Caco-2 (cell line): ENCODE results near the gene CALHM3. TPM values are rescaled to one million over a fixed set of nuclear protein-coding genes. Genes with fewer than 3 reads are reported as not detected.

Source experiments
- BruUV-seq: library from RNA; stranded (reverse); fragments of 400-500 nt; replicated peaks from 2 replicates; lab custom pipeline; 2021; lab: Mats Ljungman, UMichigan
- CTCF ChIA-PET: fragments of 300-600 bp; sonication (Branson Sonifier 250); formaldehyde crosslinking; loops from one replicate; lab custom pipeline; 2022; ENCODE audit warnings: antibody characterized with exemption; lab: Charles Lee
- POLR2A ChIA-PET: fragments of 300-600 bp; sonication (Branson Sonifier 250); formaldehyde crosslinking; loops from one replicate; lab custom pipeline; 2022; ENCODE audit warnings: antibody characterized with exemption; lab: Charles Lee
- DNase-seq, 2 experiments: peaks; one replicate each; pipeline versions ENCODE4 v3.0.0 to v3.0.0-alpha.2; 2020 to 2022
- H3K27me3 ChIP-seq: replicated peaks from 2 replicates; pipeline ENCODE4 v1.6.0; 2011; ENCODE audit warnings: low read length; ENCODE audit not compliant: control insufficient read depth, insufficient read depth
- H3K36me3 ChIP-seq: 2 replicates; pipeline ENCODE4 v1.5.1; 2011; ENCODE audit warnings: low read length; ENCODE audit not compliant: control insufficient read depth, insufficient read depth
- H3K4me1 ChIP-seq: fragments of 250-450 bp; sonication (Bioruptor Pico); 2 replicates; pipeline ENCODE4 v1.5.1; 2020; ENCODE audit warnings: mild to moderate bottlenecking
- H3K4me3 ChIP-seq: 2 replicates; pipeline ENCODE4 v1.5.1; 2011; ENCODE audit warnings: low read depth, mild to moderate bottlenecking, control low read depth, low read length
- H3K9me3 ChIP-seq: fragments of 250-450 bp; sonication (Bioruptor Pico); 2 replicates; pipeline ENCODE4 v1.5.1; 2020; ENCODE audit warnings: mild to moderate bottlenecking, moderate library complexity
- H3K27ac Mint-ChIP-seq: one replicate; pipeline ENCODE4 v1.8.0; 2022; ENCODE audit warnings: mixed read lengths; ENCODE audit not compliant: unreplicated experiment
- H3K27me3 Mint-ChIP-seq: one replicate; pipeline ENCODE4 v1.8.0; 2022; ENCODE audit warnings: mixed read lengths; ENCODE audit not compliant: insufficient read depth, unreplicated experiment
- H3K36me3 Mint-ChIP-seq: one replicate; pipeline ENCODE4 v1.8.0; 2022; ENCODE audit warnings: mild to moderate bottlenecking, mixed read lengths; ENCODE audit not compliant: insufficient read depth, unreplicated experiment
- H3K4me1 Mint-ChIP-seq: one replicate; pipeline ENCODE4 v1.8.0; 2022; ENCODE audit warnings: low read depth, mixed read lengths; ENCODE audit not compliant: unreplicated experiment
- H3K4me3 Mint-ChIP-seq: one replicate; pipeline ENCODE4 v1.8.0; 2022; ENCODE audit warnings: mild to moderate bottlenecking, moderate library complexity, mixed read lengths; ENCODE audit not compliant: unreplicated experiment
- H3K9me3 Mint-ChIP-seq: one replicate; pipeline ENCODE4 v1.8.0; 2022; ENCODE audit warnings: mixed read lengths; ENCODE audit not compliant: unreplicated experiment
- CTCF ChIP-seq, 2 experiments: fragments of 200-600 bp in 1 of 2; IDR thresholded peaks; 1 replicate in 1 of 2; 2 replicates in 1 of 2; pipeline versions ENCODE4 v1.5.1 to v1.8.0; 2011 to 2022; ENCODE audit warnings: antibody characterized with exemption in 1 of 2, control low read depth in 1 of 2, inconsistent platforms in 1 of 2, low read depth in 1 of 2, low read length in 1 of 2, mild to moderate bottlenecking in 1 of 2, moderate library complexity in 1 of 2; ENCODE audit not compliant: insufficient read depth in 1 of 2, severe bottlenecking in 1 of 2, unreplicated experiment in 1 of 2
- intact Hi-C: fragments of 100-400 bp; cut with micrococcal nuclease; formaldehyde crosslinking; loops from one replicate; pipeline ENCODE4 v1.10.0; 2022; ENCODE audit not compliant: unreplicated experiment
- total RNA-seq: library from RNA; stranded (reverse); gene quantifications from 2 replicates; pipeline ENCODE4 v1.2.3, GENCODE V29; 2022

CALHM3 gene
- total RNA-seq, 1 experiment from 2014 or later: 0.18 TPM

- intact Hi-C loops: loop anchor here (5.0 kb wide), 1 partner anchor 35 kb away; no protein-coding TSS in a partner anchor
- Histone ChIP-seq H3K27me3 (no peaks in the 10 kb centered on the region), H3K4me1 (peaks cover 5% of the 10 kb centered on the region; the same call in 1 of the 2 replicates), H3K36me3 (no peaks in the 10 kb centered on the region), H3K9me3 (no peaks in the 10 kb centered on the region), H3K4me3 (peak overlapping the region; percentile 30)
- no TSS peak for BruUV-seq
- no peaks in the 10 kb centered on the region for H3K4me1 Mint-ChIP-seq
- H3K27ac Mint-ChIP-seq: no peak overlapping the region
- ChIA-PET CTCF (interaction anchor here (1.1 kb wide), 1 partner anchor 33 kb away, joined by 5 read pairs; no protein-coding TSS in a partner anchor), POLR2A (interaction anchor here (0.5 kb wide), 1 partner anchor 320 kb away, joined by 6 read pairs; no protein-coding TSS in a partner anchor)
- no peak for DNase-seq
- H3K36me3 Mint-ChIP-seq: peaks cover 5% of the 10 kb centered on the region
- H3K9me3 Mint-ChIP-seq: no peaks in the 10 kb centered on the region
- no peak for TF ChIP-seq CTCF (IDR thresholded peaks at IDR 0.05; ENCODE audit: insufficient read depth in 1 of 2, low read depth in 1 of 2, low read length in 1 of 2, severe bottlenecking in 1 of 2, unreplicated experiment in 1 of 2)
- peak overlapping the region; percentile 70 for H3K4me3 Mint-ChIP-seq
- H3K27me3 Mint-ChIP-seq: no peaks in the 10 kb centered on the region
Measured at GRCh38 chr10:103452506-103453230, 26.4 kb downstream of the CALHM3 start.

GRCh38 chr10:103451831-103452505, 27.1 kb downstream of the CALHM3 start, which contains the start of gene CALHM2:
Gene CALHM2 (minus strand): TSS chr10:103452370. CDS start chr10:103449941, 2,429 bp downstream.
- DNase-seq: peak; percentile 56 to 58
- Histone ChIP-seq H3K9me3 (no peaks in the 10 kb centered on the region), H3K4me3 (peak within 1 kb of the TSS; percentile 30), H3K27me3 (no peaks in the 10 kb centered on the region), H3K4me1 (peaks cover 5% of the 10 kb centered on the region; the same call in 1 of the 2 replicates), H3K36me3 (no peaks in the 10 kb centered on the region)
- Mint-ChIP-seq H3K36me3 (peaks cover 5% of the 10 kb centered on the region), H3K27me3 (no peaks in the 10 kb centered on the region), H3K9me3 (no peaks in the 10 kb centered on the region), H3K27ac (no peak within 1 kb of the TSS), H3K4me3 (peak within 1 kb of the TSS; percentile 70), H3K4me1 (no peaks in the 10 kb centered on the region)
- no peak for TF ChIP-seq CTCF (IDR thresholded peaks at IDR 0.05; ENCODE audit: insufficient read depth in 1 of 2, low read depth in 1 of 2, low read length in 1 of 2, severe bottlenecking in 1 of 2, unreplicated experiment in 1 of 2)
- POLR2A ChIA-PET: interaction anchor here (0.6 kb wide), 1 partner anchor 140 kb away, joined by 3 read pairs; no protein-coding TSS in a partner anchor
- intact Hi-C loops: loop anchor here (5.0 kb wide), 1 partner anchor 35 kb away; no protein-coding TSS in a partner anchor
- BruUV-seq: no TSS peak
- CTCF ChIA-PET: no interaction called here
